Skeletal muscle satellite cell (primary cell): ENCODE measurements around the gene SMC3.
A peak's percentile ranks its signal among the peaks of the same experiment; 100 is the strongest.
"Not testable (repeated sequence)": the region's sequence is repeated elsewhere in the genome, so short reads cannot be mapped to it uniquely, and the experiment has no call there.

Experiments
- H3K27me3 ChIP-seq: 2 replicates; pipeline ENCODE4 v1.7.0; 2013; ENCODE audit warnings: low read length; ENCODE audit not compliant: control insufficient read depth, insufficient read depth
- H3K36me3 ChIP-seq: 2 replicates; pipeline ENCODE4 v1.7.0; 2013; ENCODE audit warnings: mild to moderate bottlenecking, control low read depth, low read length; ENCODE audit not compliant: insufficient read depth
- H3K4me1 ChIP-seq: 2 replicates; pipeline ENCODE4 v1.7.0; 2013; ENCODE audit warnings: low read length; ENCODE audit not compliant: control insufficient read depth, insufficient read depth
- H3K4me2 ChIP-seq: 2 replicates; pipeline ENCODE4 v1.7.0; 2013; ENCODE audit warnings: mild to moderate bottlenecking, low read length
- H3K4me3 ChIP-seq: 2 replicates; pipeline ENCODE4 v1.7.0; 2013; ENCODE audit warnings: low read length
- H3K9ac ChIP-seq: 2 replicates; pipeline ENCODE4 v1.7.0; 2013; ENCODE audit warnings: mild to moderate bottlenecking, low read depth, low read length, moderate library complexity
- H3K9me3 ChIP-seq: replicated peaks from 2 replicates; pipeline ENCODE4 v1.7.0; 2013; ENCODE audit warnings: mild to moderate bottlenecking, control low read depth, low read length

Gene SMC3

GRCh38 chr10:110530131-110530831 lies 37.2 kb upstream of the SMC3 start:
- Histone ChIP-seq H3K4me3 (peak overlapping the region; percentile 48), H3K4me1 (peaks cover 56% of the 10 kb centered on the region), H3K36me3 (no peaks in the 10 kb centered on the region), H3K4me2 (peak overlapping the region; percentile 74), H3K27me3 (no peaks in the 10 kb centered on the region), H3K9ac (peak overlapping the region; percentile 70), H3K9me3 (no peaks in the 10 kb centered on the region)

GRCh38 chr10:110531687-110532086 lies 35.8 kb upstream of the SMC3 start:
- Histone ChIP-seq H3K4me1 (peaks cover 58% of the 10 kb centered on the region), H3K27me3 (no peaks in the 10 kb centered on the region), H3K9ac (no peak overlapping the region), H3K4me2 (no peak overlapping the region), H3K36me3 (no peaks in the 10 kb centered on the region), H3K4me3 (no peak overlapping the region), H3K9me3 (no peaks in the 10 kb centered on the region)

- H3K27me3 ChIP-seq, H3K36me3 ChIP-seq, H3K9me3 ChIP-seq: not testable (repeated sequence)
These were observed 34.9 kb upstream of the SMC3 start for GRCh38 chr10:110532628-110533027.

GRCh38 chr10:110533149-110533548 lies 34.3 kb upstream of the SMC3 start:
- H3K4me2 ChIP-seq: no peak overlapping the region
- peaks cover 46% of the 10 kb centered on the region for H3K4me1 ChIP-seq
- H3K9ac ChIP-seq: no peak overlapping the region
- H3K27me3 ChIP-seq: no peaks in the 10 kb centered on the region
- no peaks in the 10 kb centered on the region for H3K9me3 ChIP-seq
- H3K36me3 ChIP-seq: no peaks in the 10 kb centered on the region
- no peak overlapping the region for H3K4me3 ChIP-seq

More at GRCh38 chr10:110532628-110533027, 34.9 kb upstream of the SMC3 start:
- H3K9ac ChIP-seq, H3K4me2 ChIP-seq, H3K4me3 ChIP-seq: not testable (repeated sequence)
- peaks cover 51% of the 10 kb centered on the region for H3K4me1 ChIP-seq

- Histone ChIP-seq H3K4me3 (no peak overlapping the region), H3K27me3 (no peaks in the 10 kb centered on the region), H3K9me3 (no peaks in the 10 kb centered on the region), H3K36me3 (no peaks in the 10 kb centered on the region), H3K4me1 (peaks cover 32% of the 10 kb centered on the region), H3K4me2 (no peak overlapping the region), H3K9ac (no peak overlapping the region)
These were observed 32.9 kb upstream of the SMC3 start for GRCh38 chr10:110534571-110534970.

GRCh38 chr10:110535958-110536891 lies 31.3 kb upstream of the SMC3 start:
- peak overlapping the region; percentile 53 for H3K9ac ChIP-seq
- no peaks in the 10 kb centered on the region for H3K9me3 ChIP-seq
- no peaks in the 10 kb centered on the region for H3K27me3 ChIP-seq
- no peaks in the 10 kb centered on the region for H3K36me3 ChIP-seq
- H3K4me1 ChIP-seq: peaks cover 18% of the 10 kb centered on the region
- peak overlapping the region; percentile 10 for H3K4me3 ChIP-seq
- peak overlapping the region; percentile 70 for H3K4me2 ChIP-seq

GRCh38 chr10:110539091-110539490 lies 28.4 kb upstream of the SMC3 start:
- no peak overlapping the region for H3K9ac ChIP-seq
- no peak overlapping the region for H3K4me3 ChIP-seq
- no peaks in the 10 kb centered on the region for H3K27me3 ChIP-seq
- H3K36me3 ChIP-seq: no peaks in the 10 kb centered on the region
- H3K9me3 ChIP-seq: no peaks in the 10 kb centered on the region
- peaks cover 14% of the 10 kb centered on the region for H3K4me1 ChIP-seq
- no peak overlapping the region for H3K4me2 ChIP-seq

- H3K4me1 ChIP-seq: peaks cover 14% of the 10 kb centered on the region
- no peaks in the 10 kb centered on the region for H3K9me3 ChIP-seq
- no peak overlapping the region for H3K4me3 ChIP-seq
- no peak overlapping the region for H3K4me2 ChIP-seq
- no peak overlapping the region for H3K9ac ChIP-seq
- H3K36me3 ChIP-seq: no peaks in the 10 kb centered on the region
- H3K27me3 ChIP-seq: no peaks in the 10 kb centered on the region
These were observed 27.5 kb upstream of the SMC3 start for GRCh38 chr10:110540031-110540430.

GRCh38 chr10:110544958-110545537 lies 22.4 kb upstream of the SMC3 start:
- Histone ChIP-seq H3K4me3 (no peak overlapping the region), H3K9ac (no peak overlapping the region), H3K9me3 (no peaks in the 10 kb centered on the region), H3K27me3 (no peaks in the 10 kb centered on the region), H3K36me3 (no peaks in the 10 kb centered on the region), H3K4me2 (no peak overlapping the region), H3K4me1 (peaks cover 5% of the 10 kb centered on the region)

GRCh38 chr10:110546077-110546476 lies 21.4 kb upstream of the SMC3 start:
- H3K9me3 ChIP-seq: no peaks in the 10 kb centered on the region
- H3K36me3 ChIP-seq: no peaks in the 10 kb centered on the region
- H3K4me2 ChIP-seq: no peak overlapping the region
- no peaks in the 10 kb centered on the region for H3K27me3 ChIP-seq
- H3K4me1 ChIP-seq: peaks cover 5% of the 10 kb centered on the region
- no peak overlapping the region for H3K9ac ChIP-seq
- no peak overlapping the region for H3K4me3 ChIP-seq

GRCh38 chr10:110546499-110547110 lies 20.9 kb upstream of the SMC3 start:
- H3K27me3 ChIP-seq: no peaks in the 10 kb centered on the region
- H3K36me3 ChIP-seq: no peaks in the 10 kb centered on the region
- H3K4me3 ChIP-seq: no peak overlapping the region
- H3K9ac ChIP-seq: no peak overlapping the region
- H3K4me2 ChIP-seq: peak overlapping the region; percentile 19
- H3K4me1 ChIP-seq: peaks cover 5% of the 10 kb centered on the region
- H3K9me3 ChIP-seq: no peaks in the 10 kb centered on the region
